K562 (cell line): ENCODE results near the gene TRIM26. TPM values are rescaled to one million over a fixed set of nuclear protein-coding genes. Genes with fewer than 3 reads are reported as not detected.

Experiments
- BRD9 ChIP-seq: fragments of 450-650 bp; IDR thresholded peaks from 2 replicates; pipeline ENCODE4 v1.6.1; 2018; ENCODE audit warnings: low read depth; ENCODE audit not compliant: partially characterized antibody
- E2F1 ChIP-seq: sonication (generic); formaldehyde crosslinking; IDR thresholded peaks from 2 replicates; pipeline ENCODE4 v1.8.1; 2023; ENCODE audit warnings: mild to moderate bottlenecking, missing genetic modification reagents, moderate library complexity
- ETV6 ChIP-seq, 3 experiments: fragments of 150-350 bp in 1 of 3; sonication (generic) in 1 of 3; formaldehyde crosslinking in 1 of 3; IDR thresholded peaks; 2 replicates each; pipeline versions ENCODE4 v1.6.1 to v1.8.0; 2014 to 2022; ENCODE audit warnings: borderline replicate concordance in 2 of 3, low read depth in 2 of 3, antibody characterized with exemption in 1 of 3, low read length in 1 of 3, mild to moderate bottlenecking in 1 of 3, missing genetic modification reagents in 1 of 3
- NCOR1 ChIP-seq: fragments of 450-650 bp; IDR thresholded peaks from 2 replicates; pipeline ENCODE4 v1.6.1; 2016; ENCODE audit warnings: mild to moderate bottlenecking, moderate library complexity
- NFRKB ChIP-seq: fragments of 450-650 bp; IDR thresholded peaks from 2 replicates; pipeline ENCODE4 v1.6.1; 2016; ENCODE audit warnings: low read depth
- PREB ChIP-seq: sonication (generic); formaldehyde crosslinking; IDR thresholded peaks from 2 replicates; pipeline ENCODE4 v1.8.1; 2023; ENCODE audit warnings: mild to moderate bottlenecking, missing genetic modification reagents
- REST ChIP-seq, 2 experiments: fragments of 450-650 bp; formaldehyde crosslinking in 1 of 2; IDR thresholded peaks; 2 replicates each; pipeline versions ENCODE4 v1.4.0 to v1.6.1; 2014 to 2020; ENCODE audit warnings: mild to moderate bottlenecking in 2 of 2, borderline replicate concordance in 1 of 2, low read depth in 1 of 2
- ZNF77 ChIP-seq: fragments of 250-450 bp; sonication (Bioruptor Pico); IDR thresholded peaks from 2 replicates; pipeline ENCODE4 v1.5.0; 2020
- polyA plus RNA-seq, 8 experiments: library from polyadenylated mRNA; depleted of rRNA in 4 of 8; stranded (reverse) in 5 of 8; unstranded in 3 of 8; fragments of >200 nt; fragmentation: Nextera tagmentation in 2 of 8; fragmentation: Illumina TruSeq in 1 of 8; extraction: Ambion mirVana in 2 of 8; extraction: Trizol in 1 of 8; gene quantifications; 2 replicates each; pipeline versions ENCODE4 v1.2.1 to v1.2.3, GENCODE V29; 2011 to 2014; ENCODE audit warnings: inconsistent platforms in 1 of 8, missing spikeins in 1 of 8
- total RNA-seq, 7 experiments: library from RNA; depleted of rRNA in 6 of 7; stranded (reverse); fragments of >200 nt in 6 of 7; fragmentation: Illumina TruSeq in 2 of 7; extraction: Trizol in 2 of 7; gene quantifications; 2 replicates each; pipeline versions ENCODE4 v1.2.1 to v1.2.3, GENCODE V29; 2011 to 2021; ENCODE audit warnings: low replicate concordance in 1 of 7
- TF ChIP-seq, protein P1 (sequence below): fragments of 450-650 bp; IDR thresholded peaks from 2 replicates; pipeline ENCODE4 v1.6.1; 2018; ENCODE audit not compliant: partially characterized antibody

The TRIM26 gene
- total and polyA plus RNA-seq, 9 of the 15 experiments (the other 6 are each of a cell fraction or from before 2014, with no cell fraction given), result 0.80 to 5.0 (median 2.8) TPM

GRCh38 chr6:30169658-30170614 is 43.3 kb downstream of the TRIM26 start (continued):
- peak; percentile 73 for TF ChIP-seq REST (IDR thresholded peaks at IDR 0.05; ENCODE audit: borderline replicate concordance)
- TF ChIP-seq REST (CRISPR knock-in tag; IDR thresholded peaks at IDR 0.05; ENCODE audit: low read depth), result no peak
- TF ChIP-seq ETV6 (IDR thresholded peaks at IDR 0.05; ENCODE audit: borderline replicate concordance in 1 of 2, low read depth in 2 of 2, low read length in 1 of 2), result no peak
- no peak for TF ChIP-seq ETV6 (CRISPR knock-in tag; IDR thresholded peaks at IDR 0.05; ENCODE audit: borderline replicate concordance)
- TF ChIP-seq, protein P1, sequence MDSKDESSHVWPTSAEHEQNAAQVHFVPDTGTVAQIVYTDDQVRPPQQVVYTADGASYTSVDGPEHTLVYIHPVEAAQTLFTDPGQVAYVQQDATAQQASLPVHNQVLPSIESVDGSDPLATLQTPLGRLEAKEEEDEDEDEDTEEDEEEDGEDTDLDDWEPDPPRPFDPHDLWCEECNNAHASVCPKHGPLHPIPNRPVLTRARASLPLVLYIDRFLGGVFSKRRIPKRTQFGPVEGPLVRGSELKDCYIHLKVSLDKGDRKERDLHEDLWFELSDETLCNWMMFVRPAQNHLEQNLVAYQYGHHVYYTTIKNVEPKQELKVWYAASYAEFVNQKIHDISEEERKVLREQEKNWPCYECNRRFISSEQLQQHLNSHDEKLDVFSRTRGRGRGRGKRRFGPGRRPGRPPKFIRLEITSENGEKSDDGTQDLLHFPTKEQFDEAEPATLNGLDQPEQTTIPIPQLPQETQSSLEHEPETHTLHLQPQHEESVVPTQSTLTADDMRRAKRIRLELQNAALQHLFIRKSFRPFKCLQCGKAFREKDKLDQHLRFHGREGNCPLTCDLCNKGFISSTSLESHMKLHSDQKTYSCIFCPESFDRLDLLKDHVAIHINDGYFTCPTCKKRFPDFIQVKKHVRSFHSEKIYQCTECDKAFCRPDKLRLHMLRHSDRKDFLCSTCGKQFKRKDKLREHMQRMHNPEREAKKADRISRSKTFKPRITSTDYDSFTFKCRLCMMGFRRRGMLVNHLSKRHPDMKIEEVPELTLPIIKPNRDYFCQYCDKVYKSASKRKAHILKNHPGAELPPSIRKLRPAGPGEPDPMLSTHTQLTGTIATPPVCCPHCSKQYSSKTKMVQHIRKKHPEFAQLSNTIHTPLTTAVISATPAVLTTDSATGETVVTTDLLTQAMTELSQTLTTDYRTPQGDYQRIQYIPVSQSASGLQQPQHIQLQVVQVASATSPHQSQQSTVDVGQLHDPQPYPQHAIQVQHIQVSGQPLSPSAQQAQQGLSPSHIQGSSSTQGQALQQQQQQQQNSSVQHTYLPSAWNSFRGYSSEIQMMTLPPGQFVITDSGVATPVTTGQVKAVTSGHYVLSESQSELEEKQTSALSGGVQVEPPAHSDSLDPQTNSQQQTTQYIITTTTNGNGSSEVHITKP, result peak; percentile 5
- no peak for TF ChIP-seq ZNF77 (CRISPR knock-in tag)
- TF ChIP-seq BRD9, result no peak
- no peak for TF ChIP-seq E2F1 (CRISPR knock-in tag)
- TF ChIP-seq NFRKB, result no peak
- TF ChIP-seq PREB (CRISPR knock-in tag), result no peak
- no peak for TF ChIP-seq NCOR1
